MM.1S (cell line): ENCODE data around the gene FOXJ3.

Source experiments
- EZH2 ChIP-seq: fragments of 300-600 bp; sonication (generic); optimal IDR thresholded peaks from 2 replicates; pipeline ENCODE3; 2017; ENCODE audit warnings: low read depth, mild to moderate bottlenecking, antibody characterized with exemption, low read length, mixed read lengths
- TF ChIP-seq, protein P1 (sequence below): fragments of 300-600 bp; sonication (generic); IDR thresholded peaks from 2 replicates; pipeline ENCODE4 v1.5.1; 2016; ENCODE audit warnings: antibody characterized with exemption, low read length, mixed read lengths

DNA sequence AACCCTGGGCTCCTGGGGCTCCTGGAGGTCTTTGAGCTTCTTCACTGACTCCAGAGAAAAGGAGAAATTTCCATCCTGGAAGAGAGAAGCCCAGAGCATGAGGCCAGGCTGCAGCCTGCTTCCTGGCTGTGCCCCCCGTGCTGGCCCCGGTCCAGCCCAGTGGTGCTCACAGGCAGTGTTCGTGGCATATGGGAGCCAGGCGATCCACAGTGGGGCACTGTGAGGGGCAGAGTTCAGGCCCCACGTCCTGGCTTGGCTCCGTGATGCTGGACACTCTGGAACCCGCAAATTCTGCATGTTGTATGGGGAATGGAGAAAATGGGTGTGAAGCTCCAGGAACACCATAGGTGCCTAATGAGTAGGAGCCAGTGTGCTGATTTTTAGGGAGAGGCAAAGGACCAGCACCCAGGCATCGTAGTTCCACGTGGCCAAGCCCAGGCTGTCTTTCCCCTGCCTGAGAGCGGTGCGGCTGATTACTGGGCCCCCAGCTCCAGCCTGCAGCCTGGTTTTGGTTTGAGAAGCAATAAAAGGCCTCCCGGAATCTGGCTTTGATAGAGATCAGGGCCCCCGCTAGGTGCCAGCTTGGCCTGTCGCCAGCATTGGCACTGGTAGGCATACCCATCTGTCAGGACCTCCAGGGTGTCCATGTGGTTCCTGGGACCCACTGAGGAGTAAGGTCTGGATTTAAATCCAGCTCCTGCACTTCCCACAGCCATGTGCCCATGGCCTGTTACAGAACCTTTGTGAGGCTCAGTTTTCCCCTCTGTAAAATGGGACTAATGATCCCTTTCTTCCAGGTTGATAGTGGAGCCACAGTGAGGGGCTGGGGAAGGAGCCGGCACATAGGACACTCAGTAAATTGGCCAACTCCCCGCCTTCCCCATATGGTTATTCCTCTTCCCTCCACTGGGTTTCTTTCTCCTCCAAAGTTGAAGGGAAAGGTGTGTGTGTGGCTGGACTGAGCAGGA is 171.2 kb downstream of the FOXJ3 start:
- TF ChIP-seq, protein P1, sequence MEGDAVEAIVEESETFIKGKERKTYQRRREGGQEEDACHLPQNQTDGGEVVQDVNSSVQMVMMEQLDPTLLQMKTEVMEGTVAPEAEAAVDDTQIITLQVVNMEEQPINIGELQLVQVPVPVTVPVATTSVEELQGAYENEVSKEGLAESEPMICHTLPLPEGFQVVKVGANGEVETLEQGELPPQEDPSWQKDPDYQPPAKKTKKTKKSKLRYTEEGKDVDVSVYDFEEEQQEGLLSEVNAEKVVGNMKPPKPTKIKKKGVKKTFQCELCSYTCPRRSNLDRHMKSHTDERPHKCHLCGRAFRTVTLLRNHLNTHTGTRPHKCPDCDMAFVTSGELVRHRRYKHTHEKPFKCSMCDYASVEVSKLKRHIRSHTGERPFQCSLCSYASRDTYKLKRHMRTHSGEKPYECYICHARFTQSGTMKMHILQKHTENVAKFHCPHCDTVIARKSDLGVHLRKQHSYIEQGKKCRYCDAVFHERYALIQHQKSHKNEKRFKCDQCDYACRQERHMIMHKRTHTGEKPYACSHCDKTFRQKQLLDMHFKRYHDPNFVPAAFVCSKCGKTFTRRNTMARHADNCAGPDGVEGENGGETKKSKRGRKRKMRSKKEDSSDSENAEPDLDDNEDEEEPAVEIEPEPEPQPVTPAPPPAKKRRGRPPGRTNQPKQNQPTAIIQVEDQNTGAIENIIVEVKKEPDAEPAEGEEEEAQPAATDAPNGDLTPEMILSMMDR: no peak
- TF ChIP-seq EZH2: no peak
